IPS-18c (cell line): ENCODE data around the gene KCND1.

Experiments used
- H3K4me3 ChIP-seq: 2 replicates; pipeline ENCODE4 v1.7.0; 2013; ENCODE audit warnings: low read depth, mild to moderate bottlenecking, low read length, moderate library complexity; ENCODE audit not compliant: insufficient read depth
- H3K9me3 ChIP-seq: one replicate; pipeline ENCODE4 v1.6.1; 2013; ENCODE audit warnings: mild to moderate bottlenecking, low read length, moderate library complexity; ENCODE audit not compliant: control insufficient read depth, insufficient read depth

KCND1 gene

DNA sequence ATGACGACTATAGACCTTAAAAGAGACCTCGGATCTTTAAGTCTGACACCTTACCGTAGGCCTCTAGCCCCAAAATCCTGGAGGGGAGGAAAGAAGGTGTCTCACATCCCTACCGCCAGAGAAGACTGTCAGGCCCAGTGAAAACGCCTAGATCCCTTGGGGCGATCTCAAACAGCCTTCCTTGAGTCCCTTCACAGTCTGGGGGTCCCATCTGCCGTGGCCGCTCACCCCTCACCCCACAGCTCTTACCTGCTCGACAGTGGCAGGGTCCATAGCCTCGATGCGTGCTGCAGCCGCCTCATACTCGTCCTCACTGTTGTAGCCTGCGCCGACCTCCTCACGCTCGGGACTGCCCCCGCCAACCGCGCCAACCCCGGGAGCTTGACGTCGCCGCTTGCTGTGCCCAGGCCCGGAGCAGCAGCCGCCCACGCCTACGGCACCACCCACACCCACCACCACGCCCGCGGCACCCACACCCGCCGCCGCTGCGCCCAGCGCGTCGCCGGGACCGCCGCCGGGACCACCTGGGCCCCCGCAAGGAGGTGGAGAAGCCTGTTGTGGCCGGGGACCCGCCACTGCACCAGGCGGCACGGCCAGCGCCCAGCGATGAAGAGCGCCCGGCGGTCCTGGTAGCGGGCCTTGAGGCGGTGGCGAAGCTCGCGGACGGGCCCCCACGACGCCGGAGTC lies 14.8 kb downstream of the KCND1 start:
- peaks cover 5% of the 10 kb centered on the region for H3K9me3 ChIP-seq
- H3K4me3 ChIP-seq: peak overlapping the region; percentile 42

DNA sequence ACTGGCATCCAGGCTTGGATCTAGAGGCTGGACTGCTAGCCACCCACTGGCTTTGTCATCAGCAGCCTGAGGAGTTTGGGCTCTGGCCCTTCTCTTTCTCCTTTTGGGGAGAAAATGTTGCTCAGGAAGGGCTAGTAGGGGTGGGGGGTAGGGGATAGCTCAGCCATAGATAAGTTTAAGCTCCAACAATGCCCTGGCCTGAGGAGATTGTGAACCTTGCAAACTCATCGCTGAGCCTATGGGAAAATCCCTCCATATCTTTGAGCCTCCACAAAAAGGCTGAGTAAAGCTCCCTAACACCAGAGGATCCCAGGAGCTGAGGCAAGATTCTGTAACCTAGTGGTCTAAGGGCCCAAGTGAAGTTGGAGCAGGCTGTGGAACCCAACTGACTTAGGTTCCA lies 23.1 kb downstream of the KCND1 start:
- peaks cover 8% of the 10 kb centered on the region for H3K9me3 ChIP-seq
- H3K4me3 ChIP-seq: no peak overlapping the region

DNA sequence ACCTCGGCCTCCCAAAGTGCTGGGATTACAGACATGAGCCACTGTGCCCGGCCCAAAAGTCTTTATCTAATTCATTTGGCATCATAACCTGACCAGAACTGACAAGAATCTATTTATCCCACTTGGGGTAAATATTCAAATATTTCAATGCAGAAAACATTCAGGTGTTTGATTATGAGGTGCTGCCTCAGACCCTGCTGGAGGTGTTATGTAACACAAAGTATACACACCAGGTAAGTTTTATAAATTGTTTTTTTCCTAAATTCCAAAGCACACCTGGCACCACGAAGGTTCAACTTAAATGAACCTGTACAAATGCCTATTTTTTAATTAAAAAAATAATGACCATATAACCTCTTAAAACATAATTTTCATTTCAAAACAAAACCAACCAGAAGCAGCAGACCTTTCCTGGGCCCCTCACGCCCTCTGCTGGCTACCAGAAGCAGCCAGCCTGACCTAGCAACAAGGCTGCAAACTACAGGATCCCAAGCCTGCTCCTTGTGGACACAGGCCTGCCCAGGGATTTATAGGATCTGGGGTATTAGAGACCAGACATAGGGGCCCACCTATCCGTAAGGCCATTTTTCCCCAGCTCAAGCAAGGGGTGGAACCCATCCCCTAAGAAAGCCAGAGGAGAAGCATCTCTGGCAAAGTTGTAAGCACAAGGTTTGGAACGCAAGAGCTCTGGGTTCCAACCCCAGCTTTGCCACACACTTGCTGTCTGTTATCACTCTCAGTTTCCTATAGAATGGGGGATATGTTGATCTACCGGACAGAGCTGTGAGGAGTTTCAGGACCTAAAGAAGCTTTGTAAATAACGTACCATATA lies 25.9 kb downstream of the KCND1 start:
- Histone ChIP-seq H3K9me3 (peaks cover 11% of the 10 kb centered on the region), H3K4me3 (no peak overlapping the region)

DNA sequence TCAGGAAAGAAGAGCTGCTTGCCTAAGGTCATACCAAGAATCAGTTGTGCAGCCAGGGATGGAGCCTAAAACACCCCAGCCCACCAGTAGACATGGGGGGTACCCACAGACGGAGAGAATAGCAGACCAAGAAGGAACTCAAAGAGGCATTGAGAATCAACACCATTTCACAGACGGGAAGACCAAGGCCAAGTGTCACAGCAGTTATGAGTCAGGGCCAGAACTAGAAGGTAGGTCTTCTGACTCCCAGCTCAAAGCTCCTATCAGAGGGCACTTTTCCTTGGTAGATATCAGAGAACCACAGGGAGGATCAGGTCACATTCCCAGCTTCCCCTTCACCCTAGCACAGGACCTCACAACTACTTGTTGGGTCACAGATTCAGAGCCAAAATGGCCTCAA lies 28.7 kb downstream of the KCND1 start:
- Histone ChIP-seq H3K9me3 (peaks cover 7% of the 10 kb centered on the region), H3K4me3 (no peak overlapping the region)

DNA sequence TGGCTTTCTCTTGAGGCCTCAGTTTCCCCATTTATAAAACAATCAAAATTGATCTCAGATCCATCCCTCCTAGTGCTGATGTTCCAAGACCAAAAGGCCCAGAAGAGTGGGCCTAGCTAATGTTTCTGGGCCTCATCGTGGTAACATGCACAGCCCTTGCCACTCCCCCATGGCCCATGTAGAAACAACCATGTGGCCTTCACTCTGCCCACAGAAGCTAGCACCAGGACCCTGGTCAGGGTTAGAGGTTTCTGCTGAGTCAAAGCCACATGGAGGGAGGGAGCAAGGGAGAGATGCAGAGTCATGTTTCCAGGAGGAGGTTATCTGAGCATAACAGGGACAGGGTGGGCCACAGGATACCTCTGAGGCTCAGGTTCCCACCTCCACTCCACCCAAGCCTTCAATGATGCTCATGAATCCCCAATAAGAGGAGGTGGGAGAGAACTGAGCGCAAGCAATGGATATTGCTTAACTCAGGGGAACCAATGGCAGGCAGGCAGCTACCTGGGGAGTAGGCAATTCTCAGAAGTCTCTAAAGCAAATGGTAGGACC lies 31.2 kb downstream of the KCND1 start:
- peaks cover 14% of the 10 kb centered on the region for H3K9me3 ChIP-seq

DNA sequence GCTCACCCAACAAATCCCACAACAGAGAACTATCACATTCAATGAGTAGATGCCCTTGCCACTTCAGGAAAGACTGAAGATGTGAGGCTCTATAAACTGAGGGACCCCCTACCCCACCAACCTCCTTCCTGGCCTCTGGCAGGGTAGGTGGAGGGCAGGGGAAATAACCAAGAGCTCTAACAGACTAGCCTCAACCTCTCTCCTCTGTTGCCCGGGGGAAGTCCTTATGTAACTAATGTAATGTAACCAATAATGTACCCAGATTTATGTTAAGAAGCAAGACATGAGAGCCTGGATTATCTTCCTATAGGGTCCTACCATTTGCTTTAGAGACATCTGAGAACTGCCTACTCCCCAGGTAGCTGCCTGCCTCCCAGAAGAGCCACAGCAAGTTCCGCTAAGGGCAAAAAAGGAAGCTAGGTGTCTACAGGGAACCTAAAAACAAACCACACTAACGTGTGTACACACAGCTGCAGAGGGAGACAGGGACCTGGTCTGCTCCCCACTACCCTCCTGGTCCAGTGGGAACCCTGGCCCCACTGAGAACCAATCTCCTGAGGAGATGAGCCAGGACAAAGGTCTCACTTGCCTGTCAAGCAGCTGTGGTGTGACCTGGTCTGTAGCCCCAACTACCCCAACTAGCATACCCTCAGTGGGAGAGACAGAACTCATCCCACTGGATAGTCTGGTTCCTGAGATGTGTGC lies 32.0 kb downstream of the KCND1 start:
- no peak overlapping the region for H3K4me3 ChIP-seq
- peaks cover 16% of the 10 kb centered on the region for H3K9me3 ChIP-seq

More for the DNA sequence above, 31.2 kb downstream of the KCND1 start:
- H3K4me3 ChIP-seq: no peak overlapping the region

DNA sequence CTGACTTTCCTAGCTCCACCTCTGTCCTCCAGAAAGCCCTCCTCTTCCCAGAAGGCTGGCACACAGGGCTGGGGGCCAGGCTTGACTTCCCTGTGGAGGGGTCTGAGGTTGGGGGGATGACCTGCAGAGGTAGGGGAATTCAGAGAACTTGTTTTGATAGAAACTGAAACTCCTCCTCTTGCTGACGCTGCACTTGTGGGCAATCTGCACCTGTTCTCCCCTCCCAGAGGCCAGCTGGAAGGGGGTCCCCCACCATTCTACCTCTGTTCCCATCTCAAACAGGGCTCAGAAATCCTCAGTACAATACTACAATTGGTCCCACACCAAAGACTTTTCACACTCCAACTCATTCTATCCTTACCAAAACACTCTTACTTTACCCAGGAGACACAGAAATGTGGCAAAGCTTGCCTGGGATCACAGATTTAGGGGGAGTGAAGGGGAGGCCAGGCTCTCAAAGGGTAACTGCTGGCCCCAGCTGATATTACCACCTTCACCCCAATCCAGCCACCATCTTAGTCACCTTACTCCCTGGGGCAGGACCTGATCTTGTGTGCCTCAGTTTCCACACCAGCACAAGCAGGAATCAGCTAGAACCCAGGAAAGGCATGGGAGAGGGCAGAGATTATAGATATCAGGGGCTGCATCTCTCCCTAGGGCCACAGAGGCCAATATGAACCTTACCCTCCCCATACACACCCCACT lies 32.8 kb downstream of the KCND1 start:
- Histone ChIP-seq H3K9me3 (peaks cover 11% of the 10 kb centered on the region), H3K4me3 (no peak overlapping the region)

DNA sequence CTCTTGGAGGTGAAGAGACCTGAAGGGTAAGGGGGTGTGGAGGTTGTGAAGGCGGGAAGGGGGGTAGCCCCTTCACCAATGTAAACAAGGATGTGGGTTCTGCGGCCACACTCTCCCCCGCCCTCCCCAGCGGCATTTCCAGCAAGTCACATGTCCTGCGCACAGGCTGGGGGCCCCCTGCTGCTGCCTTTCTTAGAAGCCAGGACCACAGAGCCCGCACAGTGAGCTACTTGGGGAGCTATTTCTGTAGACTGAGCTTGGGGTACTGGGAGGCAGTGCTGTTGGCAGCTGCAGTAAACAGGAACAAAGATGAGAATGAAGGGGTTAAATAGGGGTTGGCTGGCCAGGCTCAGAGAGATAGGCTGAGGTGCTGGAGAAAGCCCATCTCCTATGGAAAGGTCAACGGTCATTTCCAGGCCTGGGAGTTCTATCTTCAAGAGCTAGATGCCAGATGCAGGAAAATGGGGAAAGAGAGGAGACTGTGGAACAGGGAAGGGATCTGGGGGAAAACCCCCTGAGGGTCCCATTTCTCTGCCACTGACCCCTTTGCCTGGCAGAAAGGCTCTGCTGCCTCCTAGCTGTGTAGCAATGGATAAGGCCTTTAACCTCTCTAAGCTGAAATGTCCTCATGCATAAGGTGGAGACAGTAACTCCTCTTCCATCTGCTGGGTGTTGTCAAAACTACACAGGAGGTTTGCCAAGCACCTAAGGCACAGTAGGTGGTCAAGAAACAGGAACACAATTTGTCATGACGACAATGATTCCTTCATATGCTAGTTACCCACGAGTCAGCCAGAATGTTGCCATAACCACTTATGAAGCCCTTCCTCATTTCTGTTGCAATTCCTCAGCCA lies 34.4 kb downstream of the KCND1 start:
- no peak overlapping the region for H3K4me3 ChIP-seq
- peaks cover 11% of the 10 kb centered on the region for H3K9me3 ChIP-seq

DNA sequence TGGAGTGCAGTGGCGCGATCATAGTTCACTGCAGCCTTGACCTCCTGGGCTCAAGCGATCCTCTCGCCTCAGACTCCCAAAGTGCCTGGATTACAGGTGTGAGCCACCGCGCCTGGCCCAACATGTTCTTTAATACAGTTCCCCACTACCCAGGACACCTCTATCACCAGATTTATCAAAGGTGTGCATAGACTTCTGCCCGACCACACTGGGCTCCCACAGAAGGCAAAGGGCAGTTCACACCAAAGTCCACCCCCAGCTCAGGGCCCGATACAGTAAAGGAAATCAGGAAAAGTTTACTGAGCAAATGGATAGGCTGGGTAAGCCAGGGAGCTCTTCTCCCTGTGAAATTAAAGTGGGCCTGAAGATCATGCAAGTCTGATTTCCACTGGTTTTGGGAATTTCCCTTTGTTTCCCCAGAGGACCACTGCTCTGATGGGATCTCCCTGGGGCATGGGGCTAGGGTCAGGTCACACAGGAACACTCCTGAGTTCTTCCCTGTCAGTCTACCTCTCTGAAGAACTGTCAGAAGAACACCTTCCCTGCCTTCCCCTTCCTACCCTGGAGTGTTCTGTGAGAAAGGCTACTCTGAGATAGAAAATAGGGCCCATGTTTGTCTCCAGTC lies 35.1 kb downstream of the KCND1 start:
- H3K9me3 ChIP-seq: peaks cover 11% of the 10 kb centered on the region
- H3K4me3 ChIP-seq: no peak overlapping the region

DNA sequence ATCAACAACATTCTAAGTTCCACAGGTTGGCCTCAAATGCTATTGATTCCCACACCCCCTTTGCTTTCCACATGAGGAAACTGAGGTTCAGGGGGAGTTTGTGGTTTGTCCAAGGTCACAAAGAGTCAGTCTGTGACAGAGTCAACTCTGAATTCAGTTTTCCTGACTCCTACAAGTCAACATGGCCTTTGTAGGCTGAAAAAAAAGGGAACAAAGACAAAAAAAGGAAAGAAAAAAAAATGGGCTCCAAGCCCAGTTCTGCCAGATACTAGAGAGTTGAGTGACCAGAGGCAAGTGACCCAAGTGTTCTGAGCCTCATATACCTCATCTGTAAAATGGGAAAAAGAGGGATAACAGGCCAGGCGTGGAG lies 36.4 kb downstream of the KCND1 start:
- peaks cover 8% of the 10 kb centered on the region for H3K9me3 ChIP-seq
- no peak overlapping the region for H3K4me3 ChIP-seq

DNA sequence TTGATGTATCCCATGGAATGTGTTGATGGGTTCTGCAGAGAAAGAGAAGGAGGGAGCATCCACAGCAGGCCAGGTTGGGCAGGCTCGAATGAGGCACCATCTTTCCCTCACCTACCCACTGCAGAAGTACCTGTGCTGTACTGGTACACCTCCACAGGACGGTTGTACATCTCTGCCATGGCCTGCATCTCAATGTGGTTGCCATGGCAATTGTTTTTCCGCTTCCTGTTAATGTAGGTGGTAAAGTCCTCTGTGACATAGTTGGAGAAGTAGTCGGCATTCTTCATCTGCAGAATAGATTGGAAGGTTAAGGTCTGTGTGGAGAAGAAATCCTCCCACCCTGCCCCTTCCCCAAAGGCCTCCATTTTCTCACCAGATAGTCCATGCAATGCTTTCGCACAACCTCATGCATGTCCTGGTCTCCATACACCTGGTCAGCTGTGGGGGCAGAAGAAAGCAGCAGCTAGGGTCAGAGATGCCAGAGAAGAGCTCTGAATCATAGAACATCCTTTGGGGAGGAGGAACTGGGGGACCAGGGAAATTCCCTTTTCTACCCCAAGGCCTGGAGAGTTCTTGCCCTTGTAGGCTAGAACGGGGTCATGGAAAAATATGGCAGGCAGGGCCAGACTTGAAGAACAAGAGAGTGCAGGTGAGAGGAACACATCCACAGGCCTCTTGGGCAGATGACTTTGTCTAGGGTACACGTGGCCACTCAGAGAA lies 36.9 kb downstream of the KCND1 start:
- no peak overlapping the region for H3K4me3 ChIP-seq
- peaks cover 8% of the 10 kb centered on the region for H3K9me3 ChIP-seq

DNA sequence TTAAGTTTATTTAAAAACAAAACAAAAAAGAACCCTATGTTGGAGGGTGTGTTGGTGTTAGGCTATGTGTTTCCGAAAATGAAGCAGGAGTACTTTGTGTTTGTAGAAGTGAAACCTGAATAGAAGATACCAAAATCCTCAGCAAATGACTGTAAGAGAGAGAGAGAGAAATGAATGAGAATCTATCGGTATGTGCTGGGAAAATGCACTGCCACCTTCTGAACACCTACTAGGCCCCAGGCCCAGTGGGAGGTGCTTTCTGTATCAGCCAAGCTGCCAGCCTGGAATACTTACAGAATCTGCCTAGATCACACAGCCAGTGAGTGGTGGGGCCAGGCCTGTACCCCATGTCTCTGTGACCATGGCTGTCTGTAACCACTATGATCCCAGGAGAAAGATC lies 37.9 kb downstream of the KCND1 start:
- H3K4me3 ChIP-seq: no peak overlapping the region

DNA sequence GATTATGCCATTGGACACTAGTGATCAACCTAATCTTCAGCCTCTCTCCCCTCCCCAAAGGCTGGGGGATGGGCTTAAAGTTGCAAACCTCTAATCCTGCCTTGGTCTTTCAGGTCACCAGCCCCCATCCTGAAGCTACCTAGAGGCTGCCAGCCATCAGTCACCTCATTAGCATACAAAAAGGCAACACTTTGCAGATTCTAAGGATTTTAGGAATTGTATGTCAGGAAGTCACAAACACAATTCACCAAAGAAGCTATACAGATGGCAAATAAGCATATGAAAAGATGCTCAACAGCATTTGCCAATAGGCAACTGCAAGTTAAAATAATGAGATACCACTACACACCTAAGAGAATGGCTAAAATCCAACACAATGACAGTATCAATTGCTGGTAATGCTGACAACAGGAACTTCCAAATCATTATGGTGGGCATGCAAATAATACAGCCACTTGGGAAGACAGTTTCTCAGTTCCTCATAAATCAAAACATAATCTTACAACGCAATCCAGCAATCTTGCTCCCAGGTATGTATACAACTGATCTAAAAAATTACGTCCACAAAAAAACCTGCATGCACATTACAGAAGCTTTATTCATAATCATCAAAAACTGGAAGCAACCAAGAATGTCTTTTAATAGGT lies 43.8 kb downstream of the KCND1 start:
- Histone ChIP-seq H3K4me3 (no peak overlapping the region), H3K9me3 (peaks cover 12% of the 10 kb centered on the region)

More for the DNA sequence above, 37.9 kb downstream of the KCND1 start:
- peaks cover 10% of the 10 kb centered on the region for H3K9me3 ChIP-seq

DNA sequence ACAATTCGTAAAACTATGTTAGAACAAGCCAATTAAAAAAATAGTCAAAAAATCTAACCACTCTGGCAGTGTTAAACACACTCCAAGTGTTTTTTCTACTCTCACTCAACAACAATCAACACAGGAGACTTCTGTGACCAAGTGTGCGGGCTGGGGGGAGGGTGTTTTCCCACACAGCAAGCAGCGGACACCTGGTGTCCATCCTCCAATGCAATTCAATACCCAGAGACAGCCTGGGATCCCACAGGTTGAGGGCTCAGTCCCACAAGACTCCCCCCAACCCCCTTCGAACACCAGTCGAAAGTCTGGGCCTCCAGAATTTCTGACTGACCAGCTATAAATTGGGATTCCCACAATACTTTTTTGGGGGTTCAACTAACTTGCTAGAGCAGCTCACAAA lies 44.5 kb downstream of the KCND1 start:
- no peak overlapping the region for H3K4me3 ChIP-seq
- peaks cover 13% of the 10 kb centered on the region for H3K9me3 ChIP-seq

DNA sequence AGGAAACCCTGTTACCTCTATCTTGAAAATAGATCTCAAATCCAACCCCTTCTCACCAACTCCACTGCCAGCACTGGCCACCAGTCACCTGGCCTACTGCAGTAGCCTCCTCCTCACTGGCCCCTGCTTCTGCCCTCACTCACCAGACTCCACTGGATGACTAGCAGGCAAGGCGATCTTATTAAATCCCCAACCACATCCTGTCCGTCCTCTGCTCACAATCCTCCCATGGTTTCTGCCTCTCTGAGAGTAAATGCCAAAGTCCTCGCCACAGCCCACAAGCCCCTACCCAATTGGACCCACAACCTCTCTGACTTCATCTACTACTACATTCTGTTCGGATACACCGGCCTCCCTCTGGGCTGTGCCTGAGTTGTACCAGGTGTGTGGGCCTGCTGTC lies 47.4 kb downstream of the KCND1 start:
- no peak overlapping the region for H3K4me3 ChIP-seq
- H3K9me3 ChIP-seq: peaks cover 13% of the 10 kb centered on the region
